Right lobe of liver (tissue), 4 donors: ENCODE measurements around the gene SYP.

Experiments used
- POLR2A ChIP-seq: fragments of 450-650 bp; IDR thresholded peaks from one replicate; pipeline ENCODE4 v1.6.1; 2017; ENCODE audit warnings: antibody characterized with exemption, mild to moderate bottlenecking
- TF ChIP-seq, protein P1 (sequence below), 4 donors: fragments of 200-600 bp in 3 of 4; fragments of 450-650 bp in 1 of 4; IDR thresholded peaks; one replicate each; pipeline versions ENCODE4 v1.5.1 to v1.8.0; 2016 to 2022; ENCODE audit warnings: antibody characterized with exemption in 4 of 4, mild to moderate bottlenecking in 2 of 4
- donor health status: DM: no; HTN: no; CAD: no.
- donor health status: DM: no; HTN: no; CAD: no.
- donor health status: DM: no; HTN: yes; CAD: no.

DNA sequence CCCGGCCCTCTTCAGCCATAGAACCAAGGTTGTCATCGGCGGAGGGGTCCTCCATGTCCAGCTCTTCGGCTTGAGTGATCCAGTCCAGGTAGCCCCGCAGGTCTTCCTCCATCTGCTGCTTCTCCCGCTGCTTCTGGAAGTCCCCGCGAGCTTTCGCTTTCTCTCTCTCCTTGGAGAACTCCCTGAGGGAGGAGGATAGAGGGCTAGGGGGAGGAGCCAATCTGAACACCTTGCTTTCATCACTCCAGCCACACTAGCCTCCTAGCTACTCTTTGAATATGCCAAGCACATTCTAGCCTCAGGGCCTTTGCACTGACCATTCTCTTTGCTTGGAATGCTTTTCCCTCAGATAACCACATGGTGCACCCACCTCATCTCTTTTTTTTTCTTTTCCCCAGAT, 27.0 kb upstream of the SYP start:
- TF ChIP-seq, protein P1, sequence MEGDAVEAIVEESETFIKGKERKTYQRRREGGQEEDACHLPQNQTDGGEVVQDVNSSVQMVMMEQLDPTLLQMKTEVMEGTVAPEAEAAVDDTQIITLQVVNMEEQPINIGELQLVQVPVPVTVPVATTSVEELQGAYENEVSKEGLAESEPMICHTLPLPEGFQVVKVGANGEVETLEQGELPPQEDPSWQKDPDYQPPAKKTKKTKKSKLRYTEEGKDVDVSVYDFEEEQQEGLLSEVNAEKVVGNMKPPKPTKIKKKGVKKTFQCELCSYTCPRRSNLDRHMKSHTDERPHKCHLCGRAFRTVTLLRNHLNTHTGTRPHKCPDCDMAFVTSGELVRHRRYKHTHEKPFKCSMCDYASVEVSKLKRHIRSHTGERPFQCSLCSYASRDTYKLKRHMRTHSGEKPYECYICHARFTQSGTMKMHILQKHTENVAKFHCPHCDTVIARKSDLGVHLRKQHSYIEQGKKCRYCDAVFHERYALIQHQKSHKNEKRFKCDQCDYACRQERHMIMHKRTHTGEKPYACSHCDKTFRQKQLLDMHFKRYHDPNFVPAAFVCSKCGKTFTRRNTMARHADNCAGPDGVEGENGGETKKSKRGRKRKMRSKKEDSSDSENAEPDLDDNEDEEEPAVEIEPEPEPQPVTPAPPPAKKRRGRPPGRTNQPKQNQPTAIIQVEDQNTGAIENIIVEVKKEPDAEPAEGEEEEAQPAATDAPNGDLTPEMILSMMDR (IDR thresholded peaks at IDR 0.05), result no peak
- TF ChIP-seq POLR2A, result no peak
